Fibroblast of villous mesenchyme (primary cell): ENCODE results near the gene LTB. TPM values are rescaled to one million over a fixed set of nuclear protein-coding genes. Genes with fewer than 3 reads are reported as not detected.
A peak's percentile ranks its signal among the peaks of the same experiment; 100 is the strongest.

Experiments used
- DNase-seq: peaks from one replicate; pipeline ENCODE4 v3.0.0-alpha.2; 2010; ENCODE audit warnings: low read depth
- H3K4me3 ChIP-seq: 2 replicates; pipeline ENCODE4 v1.5.1; 2011; ENCODE audit warnings: low read depth, mild to moderate bottlenecking, low read length
- total RNA-seq: library from RNA; depleted of rRNA; stranded (reverse); fragments of >200 nt; gene quantifications from 2 replicates; pipeline ENCODE4 v1.2.3, GENCODE V29; 2012
- TF ChIP-seq, protein P1 (sequence below): IDR thresholded peaks from 2 replicates; pipeline ENCODE4 v1.5.1; 2012; ENCODE audit warnings: low read depth, mild to moderate bottlenecking, low read length; ENCODE audit not compliant: insufficient read depth

Gene LTB
- total RNA-seq, 1 donor = not detected

- no peak overlapping the region for H3K4me3 ChIP-seq
- DNase-seq = no peak
- TF ChIP-seq, protein P1, sequence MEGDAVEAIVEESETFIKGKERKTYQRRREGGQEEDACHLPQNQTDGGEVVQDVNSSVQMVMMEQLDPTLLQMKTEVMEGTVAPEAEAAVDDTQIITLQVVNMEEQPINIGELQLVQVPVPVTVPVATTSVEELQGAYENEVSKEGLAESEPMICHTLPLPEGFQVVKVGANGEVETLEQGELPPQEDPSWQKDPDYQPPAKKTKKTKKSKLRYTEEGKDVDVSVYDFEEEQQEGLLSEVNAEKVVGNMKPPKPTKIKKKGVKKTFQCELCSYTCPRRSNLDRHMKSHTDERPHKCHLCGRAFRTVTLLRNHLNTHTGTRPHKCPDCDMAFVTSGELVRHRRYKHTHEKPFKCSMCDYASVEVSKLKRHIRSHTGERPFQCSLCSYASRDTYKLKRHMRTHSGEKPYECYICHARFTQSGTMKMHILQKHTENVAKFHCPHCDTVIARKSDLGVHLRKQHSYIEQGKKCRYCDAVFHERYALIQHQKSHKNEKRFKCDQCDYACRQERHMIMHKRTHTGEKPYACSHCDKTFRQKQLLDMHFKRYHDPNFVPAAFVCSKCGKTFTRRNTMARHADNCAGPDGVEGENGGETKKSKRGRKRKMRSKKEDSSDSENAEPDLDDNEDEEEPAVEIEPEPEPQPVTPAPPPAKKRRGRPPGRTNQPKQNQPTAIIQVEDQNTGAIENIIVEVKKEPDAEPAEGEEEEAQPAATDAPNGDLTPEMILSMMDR = no peak
Observed at GRCh38 chr6:31626952-31627351, 44.7 kb upstream of the LTB start.

DNA sequence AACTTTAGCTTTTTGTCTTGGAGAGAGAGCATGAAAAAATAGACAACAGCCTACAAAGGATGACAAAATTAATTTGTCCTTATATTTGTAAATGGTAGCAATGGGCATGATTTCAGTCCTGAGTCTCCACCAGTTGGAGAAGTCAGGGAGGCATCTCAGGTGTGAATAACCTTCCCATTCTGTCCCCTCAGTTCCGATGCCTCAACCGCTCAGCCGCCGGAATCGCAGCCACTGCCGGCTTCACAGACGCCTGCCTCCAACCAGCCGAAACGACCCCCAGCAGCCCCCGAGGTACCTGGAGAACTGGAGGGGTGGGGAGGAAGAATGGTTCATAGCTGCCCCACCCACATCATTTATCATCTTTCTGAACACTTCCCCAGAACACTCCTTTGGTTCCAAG, 41.8 kb upstream of the LTB start:
- no peak for DNase-seq
- TF ChIP-seq, protein P1 = no peak
- no peak overlapping the region for H3K4me3 ChIP-seq

DNA sequence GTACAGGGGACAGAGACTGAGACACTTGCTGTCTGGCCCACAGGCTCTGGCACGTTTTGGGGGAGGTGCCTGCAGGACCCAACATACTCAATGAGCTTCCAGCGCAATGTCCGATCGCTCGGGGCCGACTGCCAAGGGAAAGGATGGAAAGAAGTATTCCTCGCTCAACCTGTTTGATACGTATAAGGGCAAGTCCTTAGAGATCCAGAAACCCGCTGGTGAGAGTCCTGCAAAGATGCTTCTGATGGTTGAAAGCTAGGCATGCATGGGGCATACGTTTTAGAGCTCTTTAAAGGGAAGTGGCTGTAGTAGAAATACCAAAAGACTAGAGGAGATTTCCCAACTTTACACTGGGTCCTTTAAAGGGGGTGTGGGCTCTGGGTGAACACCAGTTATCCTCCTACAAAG, 40.5 kb upstream of the LTB start:
- H3K4me3 ChIP-seq = peak overlapping the region; percentile 77
- DNase-seq = no peak
- TF ChIP-seq, protein P1 = no peak

GRCh38 chr6:31621991-31622390, 39.8 kb upstream of the LTB start:
- peak overlapping the region; percentile 77 for H3K4me3 ChIP-seq
- DNase-seq = peak; percentile 46
- TF ChIP-seq, protein P1 = no peak

DNA sequence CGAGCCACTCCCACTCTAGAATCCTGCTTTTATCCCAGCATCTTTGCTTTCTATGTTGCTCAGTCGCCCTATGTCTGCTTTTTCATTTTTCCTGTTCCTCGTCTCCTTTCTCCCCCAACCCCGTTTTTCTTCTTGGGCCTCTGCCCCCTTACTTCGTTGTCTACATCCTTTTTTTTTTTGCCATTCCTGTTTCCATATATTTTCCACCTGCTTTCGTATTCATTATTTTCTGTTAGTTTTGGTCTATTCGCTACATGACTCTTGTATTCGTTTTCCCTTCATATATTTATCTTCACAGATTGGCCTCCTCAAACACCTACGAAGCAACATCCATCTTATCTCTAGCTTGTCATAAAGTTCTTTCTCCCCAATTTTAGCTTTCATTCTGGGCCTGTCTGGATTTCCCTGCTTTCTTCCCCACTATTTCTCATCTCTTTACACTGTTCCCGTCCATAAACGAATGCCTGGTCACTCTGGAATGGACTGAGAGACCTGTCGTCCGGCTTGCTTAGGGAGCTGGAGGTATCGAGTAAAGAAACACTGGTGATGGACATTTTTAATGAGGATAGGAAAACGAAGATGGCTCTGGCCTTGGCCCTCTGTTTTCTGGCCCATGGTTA, 39.2 kb upstream of the LTB start:
- DNase-seq = no peak
- TF ChIP-seq, protein P1 = no peak
- peak overlapping the region; percentile 77 for H3K4me3 ChIP-seq

DNA sequence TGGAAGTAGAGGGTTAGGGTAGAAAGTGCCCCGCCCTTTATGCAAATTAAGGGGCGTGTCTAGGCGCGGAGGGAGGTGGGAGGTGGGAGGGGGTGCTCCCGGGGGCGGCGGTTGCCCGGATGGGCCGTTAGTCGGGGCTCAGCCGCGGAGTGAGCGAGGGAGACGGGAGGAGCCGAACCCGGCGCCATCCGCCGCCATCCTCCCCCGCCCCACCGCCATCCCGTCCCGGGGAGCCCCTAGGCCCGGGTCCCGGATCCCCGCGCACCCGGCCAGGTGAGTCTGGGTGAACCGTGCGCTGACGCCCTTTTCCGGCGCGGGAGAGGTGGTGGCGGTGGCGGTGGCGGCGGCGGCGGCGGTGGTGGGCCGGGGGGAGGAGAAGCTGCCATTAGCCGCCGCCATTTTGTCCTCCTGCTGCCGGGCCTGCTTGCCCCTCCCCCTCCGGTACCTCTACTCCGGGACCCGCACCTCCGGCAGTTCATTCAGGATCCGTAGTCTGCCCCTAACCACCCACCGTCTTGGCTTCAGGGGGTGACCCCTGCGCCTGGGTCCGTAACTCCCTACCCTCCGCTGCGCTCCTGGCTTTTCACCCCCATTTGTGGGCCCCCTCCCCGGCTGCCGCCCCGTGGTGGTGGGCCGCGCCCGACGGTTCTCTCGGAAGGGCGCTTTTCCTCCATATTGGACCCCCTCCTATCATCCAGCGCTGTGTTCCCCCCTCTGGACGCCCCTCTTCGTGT, 38.5 kb upstream of the LTB start, which contains the start of gene PRRC2A:
PRRC2A (plus strand) TSS at position 130 of the 734 bp plus-strand sequence. CDS start 2,075 bp downstream, outside the sequence.
- no peak for DNase-seq

More for the DNA sequence above, 38.5 kb upstream of the LTB start, which contains the start of gene PRRC2A:
- H3K4me3 ChIP-seq = peak within 1 kb of the TSS; percentile 77
- TF ChIP-seq, protein P1 = no peak
